Measurements from ENCODE around the gene CXCL10.

Gene CXCL10

GRCh38 chr4:75985116-75985515, 38.2 kb downstream of the CXCL10 start:
- H3K4me3 ChIP-seq (ENCODE audit: low read depth in 1 of 2, low read length in 1 of 2), result no peak overlapping the region
- H3K36me3 ChIP-seq, result peaks cover 12% of the 10 kb centered on the region
- H3K27me3 ChIP-seq, result no peaks in the 10 kb centered on the region
- H3K27ac ChIP-seq, result no peak overlapping the region
- H3K9me3 ChIP-seq, result no peaks in the 10 kb centered on the region
- TF ChIP-seq CTCF (IDR thresholded peaks at IDR 0.05), result no peak
- H3K4me1 ChIP-seq (ENCODE audit: control insufficient read depth in 1 of 2, insufficient read depth in 1 of 2, low read depth in 1 of 2, low read length in 1 of 2), result peaks cover 4 to 9% of the 10 kb centered on the region in 2 experiments

GRCh38 chr4:75980576-75980975, 42.7 kb downstream of the CXCL10 start:
- no peak overlapping the region for H3K27ac ChIP-seq
- no peaks in the 10 kb centered on the region for H3K9me3 ChIP-seq
- no peaks in the 10 kb centered on the region for H3K27me3 ChIP-seq
- no peak for TF ChIP-seq CTCF (IDR thresholded peaks at IDR 0.05)
- H3K4me1 ChIP-seq (ENCODE audit: control insufficient read depth in 1 of 2, insufficient read depth in 1 of 2, low read depth in 1 of 2, low read length in 1 of 2), result no peaks in the 10 kb centered on the region
- H3K36me3 ChIP-seq, result peaks cover 35% of the 10 kb centered on the region
- no peak overlapping the region for H3K4me3 ChIP-seq (ENCODE audit: low read depth in 1 of 2, low read length in 1 of 2)

- H3K27me3 ChIP-seq, result no peaks in the 10 kb centered on the region
- no peaks in the 10 kb centered on the region for H3K9me3 ChIP-seq
- H3K36me3 ChIP-seq, result peaks cover 65% of the 10 kb centered on the region
- no peak overlapping the region for H3K4me3 ChIP-seq (ENCODE audit: low read depth in 1 of 2, low read length in 1 of 2)
- TF ChIP-seq CTCF (IDR thresholded peaks at IDR 0.05), result no peak
- no peaks in the 10 kb centered on the region for H3K4me1 ChIP-seq (ENCODE audit: control insufficient read depth in 1 of 2, insufficient read depth in 1 of 2, low read depth in 1 of 2, low read length in 1 of 2)
- H3K27ac ChIP-seq, result no peak overlapping the region
Measured at GRCh38 chr4:75976177-75976576, 47.1 kb downstream of the CXCL10 start.

- Histone ChIP-seq H3K27ac (no peak overlapping the region), H3K4me1 (ENCODE audit: control insufficient read depth in 1 of 2, insufficient read depth in 1 of 2, low read depth in 1 of 2, low read length in 1 of 2) (no peaks in the 10 kb centered on the region), H3K4me3 (ENCODE audit: low read depth in 1 of 2, low read length in 1 of 2) (no peak overlapping the region), H3K27me3 (no peaks in the 10 kb centered on the region), H3K36me3 (peaks cover 65% of the 10 kb centered on the region), H3K9me3 (no peaks in the 10 kb centered on the region)
- no peak for TF ChIP-seq CTCF (IDR thresholded peaks at IDR 0.05)
Measured at GRCh38 chr4:75973766-75974165, 49.5 kb downstream of the CXCL10 start.

Measured in neutrophil (primary cell).